ENCODE results near the gene IVD. TPM values are rescaled to one million over a fixed set of nuclear protein-coding genes. Genes with fewer than 3 reads are reported as not detected.

Gene IVD
- total and polyA plus RNA-seq, 4 donors, result 40.3 to 156 (median 94.4) TPM

DNA sequence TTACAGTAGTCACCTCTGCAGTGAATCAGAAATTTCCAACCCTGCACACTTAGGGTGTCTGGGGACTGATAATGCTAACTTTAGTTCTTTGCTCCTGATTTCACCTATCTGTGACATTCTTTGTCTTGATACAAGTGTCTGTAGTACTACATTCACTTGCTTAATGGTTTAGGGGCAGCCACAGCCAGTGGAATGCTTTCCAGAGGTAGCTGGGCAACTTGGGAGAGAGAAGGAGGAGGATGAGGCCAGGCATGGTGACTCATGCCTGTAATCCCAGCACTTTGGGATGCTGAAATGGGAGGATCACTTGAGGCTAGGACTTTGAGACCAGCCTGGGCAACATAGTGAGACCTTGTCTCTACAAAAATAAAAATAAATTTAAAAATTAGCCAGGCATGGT is 43.7 kb downstream of the IVD start:
- TF ChIP-seq JUND (IDR thresholded peaks at IDR 0.05) (no peak), YY1 (IDR thresholded peaks at IDR 0.05) (no peak), NR2F2 (IDR thresholded peaks at IDR 0.05) (no peak), HNF4A (conservative IDR thresholded peaks at IDR 0.05) (no peak), TAF1 (conservative IDR thresholded peaks at IDR 0.05) (no peak), FOXA1 (IDR thresholded peaks at IDR 0.05) (no peak), RXRA (IDR thresholded peaks at IDR 0.05) (no peak), FOXA2 (IDR thresholded peaks at IDR 0.05) (no peak), HNF4G (IDR thresholded peaks at IDR 0.05) (no peak), RAD21 (IDR thresholded peaks at IDR 0.05) (no peak), EGR1 (IDR thresholded peaks at IDR 0.05; ENCODE audit: low read depth in 2 of 2) (no peak), GABPA (IDR thresholded peaks at IDR 0.05 in 1 of 2, conservative IDR thresholded peaks at IDR 0.05 in 1 of 2) (no peak)
- TF ChIP-seq, protein P1, sequence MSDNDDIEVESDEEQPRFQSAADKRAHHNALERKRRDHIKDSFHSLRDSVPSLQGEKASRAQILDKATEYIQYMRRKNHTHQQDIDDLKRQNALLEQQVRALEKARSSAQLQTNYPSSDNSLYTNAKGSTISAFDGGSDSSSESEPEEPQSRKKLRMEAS (IDR thresholded peaks at IDR 0.05), result no peak
- TF ChIP-seq, protein P2, sequence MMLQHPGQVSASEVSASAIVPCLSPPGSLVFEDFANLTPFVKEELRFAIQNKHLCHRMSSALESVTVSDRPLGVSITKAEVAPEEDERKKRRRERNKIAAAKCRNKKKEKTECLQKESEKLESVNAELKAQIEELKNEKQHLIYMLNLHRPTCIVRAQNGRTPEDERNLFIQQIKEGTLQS (IDR thresholded peaks at IDR 0.05), result no peak
- TF ChIP-seq, protein P3, sequence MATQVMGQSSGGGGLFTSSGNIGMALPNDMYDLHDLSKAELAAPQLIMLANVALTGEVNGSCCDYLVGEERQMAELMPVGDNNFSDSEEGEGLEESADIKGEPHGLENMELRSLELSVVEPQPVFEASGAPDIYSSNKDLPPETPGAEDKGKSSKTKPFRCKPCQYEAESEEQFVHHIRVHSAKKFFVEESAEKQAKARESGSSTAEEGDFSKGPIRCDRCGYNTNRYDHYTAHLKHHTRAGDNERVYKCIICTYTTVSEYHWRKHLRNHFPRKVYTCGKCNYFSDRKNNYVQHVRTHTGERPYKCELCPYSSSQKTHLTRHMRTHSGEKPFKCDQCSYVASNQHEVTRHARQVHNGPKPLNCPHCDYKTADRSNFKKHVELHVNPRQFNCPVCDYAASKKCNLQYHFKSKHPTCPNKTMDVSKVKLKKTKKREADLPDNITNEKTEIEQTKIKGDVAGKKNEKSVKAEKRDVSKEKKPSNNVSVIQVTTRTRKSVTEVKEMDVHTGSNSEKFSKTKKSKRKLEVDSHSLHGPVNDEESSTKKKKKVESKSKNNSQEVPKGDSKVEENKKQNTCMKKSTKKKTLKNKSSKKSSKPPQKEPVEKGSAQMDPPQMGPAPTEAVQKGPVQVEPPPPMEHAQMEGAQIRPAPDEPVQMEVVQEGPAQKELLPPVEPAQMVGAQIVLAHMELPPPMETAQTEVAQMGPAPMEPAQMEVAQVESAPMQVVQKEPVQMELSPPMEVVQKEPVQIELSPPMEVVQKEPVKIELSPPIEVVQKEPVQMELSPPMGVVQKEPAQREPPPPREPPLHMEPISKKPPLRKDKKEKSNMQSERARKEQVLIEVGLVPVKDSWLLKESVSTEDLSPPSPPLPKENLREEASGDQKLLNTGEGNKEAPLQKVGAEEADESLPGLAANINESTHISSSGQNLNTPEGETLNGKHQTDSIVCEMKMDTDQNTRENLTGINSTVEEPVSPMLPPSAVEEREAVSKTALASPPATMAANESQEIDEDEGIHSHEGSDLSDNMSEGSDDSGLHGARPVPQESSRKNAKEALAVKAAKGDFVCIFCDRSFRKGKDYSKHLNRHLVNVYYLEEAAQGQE (IDR thresholded peaks at IDR 0.05), result no peak
- TF ChIP-seq, protein P4, sequence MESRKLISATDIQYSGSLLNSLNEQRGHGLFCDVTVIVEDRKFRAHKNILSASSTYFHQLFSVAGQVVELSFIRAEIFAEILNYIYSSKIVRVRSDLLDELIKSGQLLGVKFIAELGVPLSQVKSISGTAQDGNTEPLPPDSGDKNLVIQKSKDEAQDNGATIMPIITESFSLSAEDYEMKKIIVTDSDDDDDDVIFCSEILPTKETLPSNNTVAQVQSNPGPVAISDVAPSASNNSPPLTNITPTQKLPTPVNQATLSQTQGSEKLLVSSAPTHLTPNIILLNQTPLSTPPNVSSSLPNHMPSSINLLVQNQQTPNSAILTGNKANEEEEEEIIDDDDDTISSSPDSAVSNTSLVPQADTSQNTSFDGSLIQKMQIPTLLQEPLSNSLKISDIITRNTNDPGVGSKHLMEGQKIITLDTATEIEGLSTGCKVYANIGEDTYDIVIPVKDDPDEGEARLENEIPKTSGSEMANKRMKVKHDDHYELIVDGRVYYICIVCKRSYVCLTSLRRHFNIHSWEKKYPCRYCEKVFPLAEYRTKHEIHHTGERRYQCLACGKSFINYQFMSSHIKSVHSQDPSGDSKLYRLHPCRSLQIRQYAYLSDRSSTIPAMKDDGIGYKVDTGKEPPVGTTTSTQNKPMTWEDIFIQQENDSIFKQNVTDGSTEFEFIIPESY (IDR thresholded peaks at IDR 0.05), result no peak
- TF ChIP-seq, protein P5, sequence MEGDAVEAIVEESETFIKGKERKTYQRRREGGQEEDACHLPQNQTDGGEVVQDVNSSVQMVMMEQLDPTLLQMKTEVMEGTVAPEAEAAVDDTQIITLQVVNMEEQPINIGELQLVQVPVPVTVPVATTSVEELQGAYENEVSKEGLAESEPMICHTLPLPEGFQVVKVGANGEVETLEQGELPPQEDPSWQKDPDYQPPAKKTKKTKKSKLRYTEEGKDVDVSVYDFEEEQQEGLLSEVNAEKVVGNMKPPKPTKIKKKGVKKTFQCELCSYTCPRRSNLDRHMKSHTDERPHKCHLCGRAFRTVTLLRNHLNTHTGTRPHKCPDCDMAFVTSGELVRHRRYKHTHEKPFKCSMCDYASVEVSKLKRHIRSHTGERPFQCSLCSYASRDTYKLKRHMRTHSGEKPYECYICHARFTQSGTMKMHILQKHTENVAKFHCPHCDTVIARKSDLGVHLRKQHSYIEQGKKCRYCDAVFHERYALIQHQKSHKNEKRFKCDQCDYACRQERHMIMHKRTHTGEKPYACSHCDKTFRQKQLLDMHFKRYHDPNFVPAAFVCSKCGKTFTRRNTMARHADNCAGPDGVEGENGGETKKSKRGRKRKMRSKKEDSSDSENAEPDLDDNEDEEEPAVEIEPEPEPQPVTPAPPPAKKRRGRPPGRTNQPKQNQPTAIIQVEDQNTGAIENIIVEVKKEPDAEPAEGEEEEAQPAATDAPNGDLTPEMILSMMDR (IDR thresholded peaks at IDR 0.05; ENCODE audit: low read depth, low read length, missing input control), result no peak

DNA sequence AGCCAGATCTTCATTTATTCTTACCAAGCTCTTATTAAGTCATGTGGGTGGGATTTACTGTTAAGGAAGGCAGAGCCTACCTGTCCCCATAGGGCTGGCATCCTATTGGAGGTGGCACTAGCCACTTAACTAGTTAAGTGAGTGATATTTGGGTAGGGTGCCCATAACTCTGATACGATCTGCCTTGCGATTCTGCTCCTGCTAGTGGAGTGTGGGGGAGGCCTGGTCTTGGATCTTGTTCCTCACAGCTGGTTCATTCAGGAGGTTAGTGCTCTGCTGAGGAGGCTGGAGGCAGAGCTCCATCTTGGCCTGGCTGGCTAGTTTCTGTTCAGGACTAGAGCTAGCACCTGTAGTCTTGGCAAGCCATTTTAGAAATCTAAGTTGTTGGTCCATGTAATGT is 44.5 kb downstream of the IVD start:
- H3K36me3 ChIP-seq (ENCODE audit: control insufficient read depth in 4 of 4, insufficient read depth in 3 of 4, low read depth in 1 of 4, low read length in 3 of 4), result no peaks in the 10 kb centered on the region
- peaks cover 0 to 8% (median 4%) of the 10 kb centered on the region in 4 donors for H3K4me1 ChIP-seq (ENCODE audit: control insufficient read depth in 4 of 4, insufficient read depth in 4 of 4, low read length in 3 of 4)
- no peaks in the 10 kb centered on the region for H3K27me3 ChIP-seq (ENCODE audit: control insufficient read depth in 4 of 4, insufficient read depth in 4 of 4, low read length in 3 of 4)
- no peak for DNase-seq (ENCODE audit: low spot score)
- no peak overlapping the region for H3K9ac ChIP-seq (ENCODE audit: low read depth in 1 of 2, low read length in 2 of 2)
- H3K9me3 ChIP-seq (ENCODE audit: control insufficient read depth in 4 of 4, low read length in 3 of 4), result no peaks in the 10 kb centered on the region
- no peak overlapping the region for H3K27ac ChIP-seq (ENCODE audit: low read depth in 1 of 2, low read length in 2 of 2)
- WGBS, result 94% methylated on average over 2 of the region's 2 CpGs
- H3K4me3 ChIP-seq (ENCODE audit: low read depth in 1 of 3, low read length in 3 of 3), result no peak overlapping the region
- TF ChIP-seq TAF1 (conservative IDR thresholded peaks at IDR 0.05) (no peak), RXRA (IDR thresholded peaks at IDR 0.05) (no peak), FOXA1 (IDR thresholded peaks at IDR 0.05) (no peak), NR2F2 (IDR thresholded peaks at IDR 0.05) (no peak), HNF4G (IDR thresholded peaks at IDR 0.05) (no peak)
- TF ChIP-seq, protein P2 (IDR thresholded peaks at IDR 0.05), result no peak
- TF ChIP-seq, protein P4 (IDR thresholded peaks at IDR 0.05), result no peak
- TF ChIP-seq, protein P3 (IDR thresholded peaks at IDR 0.05), result no peak

More for the DNA sequence above, 43.7 kb downstream of the IVD start:
- no peaks in the 10 kb centered on the region for H3K9me3 ChIP-seq (ENCODE audit: control insufficient read depth in 4 of 4, low read length in 3 of 4)
- peaks cover 0 to 6% (median 4%) of the 10 kb centered on the region in 4 donors for H3K4me1 ChIP-seq (ENCODE audit: control insufficient read depth in 4 of 4, insufficient read depth in 4 of 4, low read length in 3 of 4)
- H3K9ac ChIP-seq (ENCODE audit: low read depth in 1 of 2, low read length in 2 of 2), result no peak overlapping the region
- H3K27me3 ChIP-seq (ENCODE audit: control insufficient read depth in 4 of 4, insufficient read depth in 4 of 4, low read length in 3 of 4), result no peaks in the 10 kb centered on the region
- DNase-seq (ENCODE audit: low spot score), result no peak
- H3K4me3 ChIP-seq (ENCODE audit: low read depth in 1 of 3, low read length in 3 of 3), result no peak overlapping the region
- no peaks in the 10 kb centered on the region for H3K36me3 ChIP-seq (ENCODE audit: control insufficient read depth in 4 of 4, insufficient read depth in 3 of 4, low read depth in 1 of 4, low read length in 3 of 4)
- H3K27ac ChIP-seq (ENCODE audit: low read depth in 1 of 2, low read length in 2 of 2), result no peak overlapping the region

Data from liver (tissue), 9 donors.